Duodenal mucosa (tissue), 2 donors: Measurements from ENCODE around the gene AGBL1.

Source experiments
- H3K27ac ChIP-seq: one replicate; pipeline ENCODE4 v1.7.0; 2013; ENCODE audit warnings: low read depth, low read length
- H3K27me3 ChIP-seq, 2 donors: one replicate each; pipeline ENCODE4 v1.7.0; 2013; ENCODE audit warnings: low read length in 2 of 2, control low read depth in 1 of 2; ENCODE audit not compliant: insufficient read depth in 2 of 2, control insufficient read depth in 1 of 2
- H3K36me3 ChIP-seq, 2 donors: one replicate each; pipeline ENCODE4 v1.7.0; 2013; ENCODE audit warnings: low read length in 2 of 2, control low read depth in 1 of 2; ENCODE audit not compliant: insufficient read depth in 2 of 2, control insufficient read depth in 1 of 2
- H3K4me1 ChIP-seq, 2 donors: one replicate each; pipeline ENCODE4 v1.7.0; 2013; ENCODE audit warnings: low read length in 2 of 2, control low read depth in 1 of 2; ENCODE audit not compliant: insufficient read depth in 2 of 2, control insufficient read depth in 1 of 2
- H3K4me3 ChIP-seq, 2 donors: one replicate each; pipeline ENCODE4 v1.7.0; 2013; ENCODE audit warnings: low read length in 2 of 2, low read depth in 1 of 2
- H3K9ac ChIP-seq, 2 donors: one replicate each; pipeline ENCODE4 v1.7.0; 2013; ENCODE audit warnings: low read length in 2 of 2, low read depth in 1 of 2
- H3K9me3 ChIP-seq, 2 donors: one replicate each; pipeline ENCODE4 v1.7.0; 2013; ENCODE audit warnings: low read length in 2 of 2, control low read depth in 1 of 2; ENCODE audit not compliant: control insufficient read depth in 1 of 2

Gene AGBL1

GRCh38 chr15:86911022-86911421 is 831.4 kb downstream of the AGBL1 start:
- Histone ChIP-seq H3K4me3 (no peak overlapping the region), H3K4me1 (no peaks in the 10 kb centered on the region), H3K9ac (no peak overlapping the region), H3K27ac (no peak overlapping the region), H3K9me3 (no peaks in the 10 kb centered on the region), H3K36me3 (no peaks in the 10 kb centered on the region), H3K27me3 (no peaks in the 10 kb centered on the region)

GRCh38 chr15:86912661-86913060 is 833.0 kb downstream of the AGBL1 start:
- Histone ChIP-seq H3K36me3 (no peaks in the 10 kb centered on the region), H3K27ac (no peak overlapping the region), H3K27me3 (no peaks in the 10 kb centered on the region), H3K9ac (no peak overlapping the region), H3K4me1 (no peaks in the 10 kb centered on the region), H3K4me3 (no peak overlapping the region), H3K9me3 (no peaks in the 10 kb centered on the region)

GRCh38 chr15:86915811-86916331 is 836.2 kb downstream of the AGBL1 start:
- Histone ChIP-seq H3K9ac (no peak overlapping the region), H3K4me3 (no peak overlapping the region), H3K9me3 (no peaks in the 10 kb centered on the region), H3K4me1 (no peaks in the 10 kb centered on the region), H3K27ac (no peak overlapping the region), H3K27me3 (no peaks in the 10 kb centered on the region), H3K36me3 (no peaks in the 10 kb centered on the region)

- Histone ChIP-seq H3K9ac (no peak overlapping the region), H3K4me1 (no peaks in the 10 kb centered on the region), H3K27ac (no peak overlapping the region), H3K36me3 (no peaks in the 10 kb centered on the region), H3K9me3 (no peaks in the 10 kb centered on the region), H3K4me3 (no peak overlapping the region), H3K27me3 (no peaks in the 10 kb centered on the region)
These were observed 837.1 kb downstream of the AGBL1 start for GRCh38 chr15:86916671-86917360.

GRCh38 chr15:86917361-86917671 is 837.6 kb downstream of the AGBL1 start:
- Histone ChIP-seq H3K9ac (no peak overlapping the region), H3K9me3 (no peaks in the 10 kb centered on the region), H3K4me3 (no peak overlapping the region), H3K36me3 (no peaks in the 10 kb centered on the region), H3K27me3 (no peaks in the 10 kb centered on the region), H3K27ac (no peak overlapping the region), H3K4me1 (no peaks in the 10 kb centered on the region)

DNA sequence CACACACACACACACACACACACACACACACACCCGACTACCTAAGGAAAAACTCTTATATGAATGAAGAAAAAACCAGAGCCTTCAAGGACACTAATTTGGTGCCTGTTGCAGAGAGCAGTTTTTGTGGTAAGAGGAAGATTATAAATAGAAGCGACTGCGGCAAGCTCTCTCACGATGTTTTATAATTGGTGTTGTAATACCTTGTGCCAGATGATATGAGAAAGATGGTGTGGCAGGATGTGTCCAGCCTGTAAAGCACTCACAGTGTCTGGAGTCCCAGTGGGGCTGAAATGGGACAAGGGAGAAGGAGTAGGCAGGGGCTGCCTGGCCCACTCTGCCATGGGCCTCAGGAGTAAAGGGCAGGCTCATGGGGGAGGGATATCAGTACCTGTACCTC is 839.9 kb downstream of the AGBL1 start:
- no peak overlapping the region for H3K9ac ChIP-seq
- H3K9me3 ChIP-seq = no peaks in the 10 kb centered on the region
- H3K4me3 ChIP-seq = no peak overlapping the region
- H3K27ac ChIP-seq = no peak overlapping the region
- H3K4me1 ChIP-seq = no peaks in the 10 kb centered on the region
- no peaks in the 10 kb centered on the region for H3K36me3 ChIP-seq
- H3K27me3 ChIP-seq = no peaks in the 10 kb centered on the region

- Histone ChIP-seq H3K36me3 (no peaks in the 10 kb centered on the region), H3K9me3 (no peaks in the 10 kb centered on the region), H3K27ac (no peak overlapping the region), H3K27me3 (no peaks in the 10 kb centered on the region), H3K9ac (no peak overlapping the region), H3K4me3 (no peak overlapping the region), H3K4me1 (no peaks in the 10 kb centered on the region)
These were observed 849.8 kb downstream of the AGBL1 start for GRCh38 chr15:86929461-86929860.

GRCh38 chr15:86932456-86932855 is 852.8 kb downstream of the AGBL1 start:
- H3K9ac ChIP-seq = no peak overlapping the region
- H3K4me1 ChIP-seq = no peaks in the 10 kb centered on the region
- no peaks in the 10 kb centered on the region for H3K27me3 ChIP-seq
- H3K9me3 ChIP-seq = no peaks in the 10 kb centered on the region
- H3K36me3 ChIP-seq = no peaks in the 10 kb centered on the region
- no peak overlapping the region for H3K27ac ChIP-seq
- H3K4me3 ChIP-seq = no peak overlapping the region

DNA sequence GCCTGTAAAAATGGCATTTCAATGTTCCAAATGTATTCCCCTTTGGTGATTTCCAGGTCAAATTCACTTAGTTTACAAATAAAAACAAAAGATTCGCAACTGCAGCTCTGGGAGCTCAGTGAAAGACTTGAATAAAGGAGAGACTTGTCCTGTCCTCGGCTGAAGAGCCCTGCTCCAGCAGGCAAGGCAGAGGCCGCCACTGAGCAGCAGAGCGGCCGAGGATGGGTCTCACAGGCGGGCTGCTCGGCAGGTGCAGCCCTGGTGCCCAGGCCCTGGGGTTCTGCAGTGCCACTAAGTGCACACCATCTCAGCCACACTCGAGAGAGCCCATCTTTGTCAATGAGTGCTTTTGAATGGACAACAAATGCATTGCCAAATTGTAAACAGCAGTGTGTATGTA is 856.2 kb downstream of the AGBL1 start:
- Histone ChIP-seq H3K4me3 (no peak overlapping the region), H3K27me3 (no peaks in the 10 kb centered on the region), H3K4me1 (no peaks in the 10 kb centered on the region), H3K27ac (no peak overlapping the region), H3K9ac (no peak overlapping the region), H3K9me3 (no peaks in the 10 kb centered on the region), H3K36me3 (no peaks in the 10 kb centered on the region)

DNA sequence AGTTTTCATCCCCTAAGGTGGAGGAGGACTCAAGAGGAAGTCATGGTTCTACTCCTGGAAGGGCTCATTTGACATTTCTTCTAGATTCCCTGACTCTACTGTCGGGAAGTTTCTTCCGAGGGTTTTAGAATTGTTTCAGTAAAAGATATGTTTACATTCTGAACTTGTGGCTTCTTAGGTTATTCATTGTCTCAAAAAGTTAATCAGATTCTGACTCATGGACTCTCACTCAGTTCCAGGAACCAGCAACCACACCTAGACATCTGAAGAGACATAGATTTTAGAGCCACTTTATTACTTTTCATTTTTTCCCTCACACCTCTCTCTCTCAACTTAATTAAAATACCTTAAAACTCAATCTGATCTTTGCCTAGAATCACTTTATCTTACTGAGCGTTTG is 862.6 kb downstream of the AGBL1 start:
- no peaks in the 10 kb centered on the region for H3K36me3 ChIP-seq
- H3K4me1 ChIP-seq = no peaks in the 10 kb centered on the region
- no peak overlapping the region for H3K4me3 ChIP-seq
- no peak overlapping the region for H3K27ac ChIP-seq
- H3K9ac ChIP-seq = no peak overlapping the region
- H3K27me3 ChIP-seq = no peaks in the 10 kb centered on the region
- no peaks in the 10 kb centered on the region for H3K9me3 ChIP-seq

DNA sequence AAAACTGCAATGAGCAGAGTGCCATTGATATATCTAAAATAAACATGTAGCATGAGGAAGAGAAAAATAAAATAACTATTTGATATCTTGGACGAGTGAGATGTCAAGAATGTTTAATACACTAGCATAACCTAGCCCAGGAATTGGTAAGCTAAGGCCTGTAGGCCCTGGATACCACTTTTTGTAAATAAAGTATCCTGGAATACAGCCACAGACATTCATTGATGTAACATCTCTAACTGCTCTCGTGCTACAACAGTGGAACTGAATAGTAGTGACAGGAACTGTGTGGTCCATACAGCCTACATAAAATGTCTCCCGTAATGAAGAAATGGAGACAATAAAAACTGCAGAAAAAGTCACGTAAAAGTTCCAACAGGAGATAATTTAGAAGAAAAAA is 869.0 kb downstream of the AGBL1 start:
- Histone ChIP-seq H3K9me3 (no peaks in the 10 kb centered on the region), H3K4me3 (no peak overlapping the region), H3K4me1 (no peaks in the 10 kb centered on the region), H3K36me3 (no peaks in the 10 kb centered on the region), H3K27me3 (no peaks in the 10 kb centered on the region), H3K9ac (no peak overlapping the region), H3K27ac (no peak overlapping the region)
